ENCODE data around the gene ZBTB5. TPM values are rescaled to one million over a fixed set of nuclear protein-coding genes. Genes with fewer than 3 reads are reported as not detected.

Gene ZBTB5
- total RNA-seq, 1 experiment from 2014 or later, result 30.6 TPM

Other genes starting within 250 kb of the ZBTB5 start
- 238 TPM for gene GRHPR, start 42.8 kb downstream of the ZBTB5 start, total RNA-seq (2021; ENCODE audit: unreplicated experiment)
- gene POLR1E, start 20.5 kb upstream of the ZBTB5 start, total RNA-seq (2021; ENCODE audit: unreplicated experiment), result 93.8 TPM
- 39.8 TPM for gene FBXO10, start 110.9 kb upstream of the ZBTB5 start, total RNA-seq (2021; ENCODE audit: unreplicated experiment)
- gene TOMM5, start 127.1 kb upstream of the ZBTB5 start, total RNA-seq (2021; ENCODE audit: unreplicated experiment), result 333 TPM
- 0.21 TPM for gene FRMPD1, start 185.5 kb upstream of the ZBTB5 start, total RNA-seq (2021; ENCODE audit: unreplicated experiment)